GM19023 (cell line): ENCODE results near the gene ACKR4.
"Not testable (repeated sequence)": the region's sequence is repeated elsewhere in the genome, so short reads cannot be mapped to it uniquely, and the experiment has no call there.

ENCODE experiments used
- ATAC-seq: cut with Tn5 transposase; IDR thresholded peaks from one replicate; pipeline ENCODE4 v1.9.1; 2021; ENCODE audit warnings: mild to moderate bottlenecking, moderate library complexity; ENCODE audit not compliant: unreplicated experiment

ACKR4 gene

DNA sequence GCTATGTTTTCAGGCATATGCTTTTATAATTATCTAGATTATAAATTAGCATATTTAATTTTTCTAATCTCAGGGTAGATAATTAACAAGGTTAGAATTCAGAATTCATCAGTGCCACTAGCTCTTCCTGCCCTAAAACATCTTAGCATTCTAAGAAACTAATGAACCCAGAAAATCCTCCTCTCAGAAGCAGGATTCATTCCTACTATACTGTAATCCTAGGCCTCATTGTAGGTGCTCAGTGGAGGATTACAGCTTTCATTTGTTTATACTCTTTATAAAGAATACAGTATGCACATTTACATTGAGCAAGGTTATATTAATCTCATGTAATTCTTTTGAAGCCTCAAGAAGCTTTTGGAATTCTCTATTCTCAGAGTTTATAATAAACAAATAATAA is 41.6 kb downstream of the ACKR4 start:
- no peak for ATAC-seq

DNA sequence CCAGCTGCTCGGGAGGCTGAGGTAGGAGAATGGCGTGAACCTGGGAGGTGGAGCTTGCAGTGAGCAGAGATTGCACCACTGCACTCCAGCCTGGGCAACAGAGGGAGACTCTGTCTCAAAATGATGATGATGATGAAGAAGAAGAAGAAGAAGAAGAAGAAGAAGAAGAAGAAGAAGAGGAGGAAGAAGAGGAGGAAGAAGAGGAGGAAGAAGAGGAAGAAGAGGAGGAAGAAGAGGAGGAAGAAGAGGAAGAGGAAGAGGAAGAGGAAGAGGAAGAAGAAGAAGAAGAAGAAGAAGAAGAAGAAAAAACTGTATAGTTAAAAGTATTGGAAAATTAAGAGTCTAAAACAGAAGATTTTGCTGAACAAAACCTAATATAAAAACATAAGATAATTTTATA is 44.4 kb downstream of the ACKR4 start:
- ATAC-seq: not testable (repeated sequence)

GRCh38 chr3:132641837-132642538 is 44.9 kb downstream of the ACKR4 start:
- ATAC-seq: no peak

DNA sequence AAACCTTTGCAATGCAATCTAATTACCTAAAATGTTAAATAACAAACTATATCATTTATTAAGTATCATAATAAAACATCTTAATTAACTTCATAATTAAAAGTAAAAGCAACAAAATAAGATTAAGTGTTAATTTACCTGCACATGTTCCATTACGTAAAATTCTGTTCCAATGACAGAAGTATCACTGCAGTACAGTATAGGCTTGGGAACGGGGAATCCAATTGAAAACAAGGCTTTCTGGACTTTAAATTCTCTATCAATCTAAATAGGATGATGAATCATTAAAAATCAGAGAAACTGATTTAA is 45.4 kb downstream of the ACKR4 start:
- ATAC-seq: no peak

GRCh38 chr3:132643366-132643765 is 46.3 kb downstream of the ACKR4 start:
- ATAC-seq: no peak

DNA sequence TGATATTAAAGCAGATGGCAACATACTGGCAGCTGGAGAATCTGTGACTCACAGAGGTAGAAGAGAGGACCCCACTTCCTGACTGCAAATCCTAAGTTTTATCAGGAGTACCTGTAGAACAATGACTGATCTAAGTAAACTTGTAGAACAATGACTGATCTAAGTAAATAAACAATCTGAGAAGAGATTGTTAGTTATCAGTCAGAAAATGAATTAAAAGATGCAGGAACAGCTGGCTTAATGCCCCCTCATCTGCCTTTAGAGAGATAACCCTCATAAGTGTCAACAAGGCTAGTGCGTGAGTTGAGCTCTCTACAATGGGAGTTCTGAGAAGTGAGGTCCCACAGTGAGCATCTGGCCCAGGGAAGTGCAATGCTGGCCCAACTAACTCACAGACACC is 48.0 kb downstream of the ACKR4 start:
- ATAC-seq: no peak

DNA sequence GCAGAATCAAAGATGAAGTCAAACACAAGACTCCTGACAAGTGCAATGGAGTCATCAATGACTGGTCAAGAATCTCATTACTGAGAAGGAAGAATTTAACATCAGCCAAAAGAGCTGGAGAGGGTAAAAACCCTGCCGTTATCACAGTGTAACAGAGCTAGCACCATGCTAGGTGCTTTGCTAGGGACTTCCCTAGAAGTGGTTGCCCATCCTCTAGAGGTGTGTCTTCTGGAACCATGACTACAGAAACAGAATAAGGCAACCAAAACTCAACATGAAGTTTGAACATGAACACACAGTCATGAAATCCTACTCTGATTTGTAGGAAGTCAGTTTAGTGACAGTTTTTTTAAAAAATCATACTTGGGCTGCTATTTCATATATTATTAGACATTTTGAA is 53.1 kb downstream of the ACKR4 start:
- no peak for ATAC-seq
